HG03045 (cell line): ENCODE measurements around the gene LSM14B.
"Not testable (repeated sequence)": the region's sequence is repeated elsewhere in the genome, so short reads cannot be mapped to it uniquely, and the experiment has no call there.

Source experiments
- ATAC-seq: cut with Tn5 transposase; IDR thresholded peaks from one replicate; pipeline ENCODE4 v1.9.1; 2021; ENCODE audit warnings: mild to moderate bottlenecking, moderate library complexity; ENCODE audit not compliant: unreplicated experiment

LSM14B gene

GRCh38 chr20:62112368-62112767 is 9.9 kb upstream of the LSM14B start:
- no peak for ATAC-seq

- ATAC-seq, result no peak
Measured at GRCh38 chr20:62114894-62115293, 7.4 kb upstream of the LSM14B start.

GRCh38 chr20:62115800-62116407 is 6.4 kb upstream of the LSM14B start:
- ATAC-seq, result not testable (repeated sequence)

GRCh38 chr20:62116558-62117361 is 5.5 kb upstream of the LSM14B start:
- ATAC-seq, result no peak

GRCh38 chr20:62117362-62117646 is 5.0 kb upstream of the LSM14B start:
- no peak for ATAC-seq

GRCh38 chr20:62117658-62118057 is 4.6 kb upstream of the LSM14B start:
- ATAC-seq, result no peak

GRCh38 chr20:62118113-62119043 is 3.9 kb upstream of the LSM14B start:
- no peak for ATAC-seq

- ATAC-seq, result no peak
Measured at GRCh38 chr20:62119115-62119514, 3.2 kb upstream of the LSM14B start.

GRCh38 chr20:62119591-62120364 is 2.5 kb upstream of the LSM14B start:
- no peak for ATAC-seq

- no peak for ATAC-seq
Measured at GRCh38 chr20:62120365-62120762, 1.9 kb upstream of the LSM14B start.

- peak; percentile 9 for ATAC-seq
Measured at GRCh38 chr20:62120990-62121775, 1.1 kb upstream of the LSM14B start.

GRCh38 chr20:62122654-62123449 is 577 bp downstream of the LSM14B start:
- ATAC-seq, result peak; percentile 12

GRCh38 chr20:62123450-62124118 is 1.3 kb downstream of the LSM14B start:
- no peak for ATAC-seq

GRCh38 chr20:62126141-62126540 is 3.9 kb downstream of the LSM14B start:
- ATAC-seq, result no peak

- no peak for ATAC-seq
Measured at GRCh38 chr20:62127799-62128198, 5.5 kb downstream of the LSM14B start.

GRCh38 chr20:62128502-62128901 is 6.2 kb downstream of the LSM14B start:
- no peak for ATAC-seq

GRCh38 chr20:62129731-62130531 is 7.7 kb downstream of the LSM14B start:
- no peak for ATAC-seq
